ENCODE results near the gene OCIAD2. TPM values are rescaled to one million over a fixed set of nuclear protein-coding genes. Genes with fewer than 3 reads are reported as not detected.

Gene OCIAD2
- total and polyA plus RNA-seq, 2 of the 8 experiments (the other 6 are each of a cell fraction or from before 2014, with no cell fraction given), result 105 to 122 TPM

- Histone ChIP-seq H3K27me3 (replicated peaks in 1 of 4; ENCODE audit: control insufficient read depth in 3 of 4, extremely low read depth in 1 of 4, insufficient read depth in 3 of 4, low read length in 3 of 4) (no peaks in the 10 kb centered on the region), H3K36me3 (ENCODE audit: control insufficient read depth in 2 of 4, insufficient read depth in 4 of 4, low read length in 3 of 4) (peaks cover 0 to 5% (median under 1%) of the 10 kb centered on the region in 4 experiments; a peak in 5 of 8 replicates), H2BK12ac (ENCODE audit: low read depth, low read length) (no peak overlapping the region), H2AFZ (ENCODE audit: low read length) (0 out of 2 replicates have a peak overlapping the region, but pooled peaks have one; percentile 16), H3K23ac (ENCODE audit: insufficient read length) (no peak overlapping the region), H2AK5ac (ENCODE audit: low read depth, low read length) (no peak overlapping the region), H2BK120ac (replicated peaks; ENCODE audit: low read depth, low read length) (no peak overlapping the region), H3K4me2 (ENCODE audit: insufficient read depth in 1 of 2, low read depth in 2 of 2, low read length in 2 of 2) (no peak overlapping the region; a peak in 1 of 4 replicates), H3K4ac (replicated peaks; ENCODE audit: insufficient read length, low read depth, low read length) (no peak overlapping the region), H3K4me1 (replicated peaks in 1 of 4; ENCODE audit: control insufficient read depth in 3 of 4, insufficient read depth in 4 of 4, low read length in 3 of 4) (peaks cover 0 to 9% (median 4%) of the 10 kb centered on the region in 4 experiments; a peak in 6 of 7 replicates), H4K5ac (ENCODE audit: insufficient read length, low read depth, low read length) (no peak overlapping the region), H3K4me3 (ENCODE audit: extremely low read depth in 1 of 4, insufficient read depth in 2 of 4, low read depth in 3 of 4, low read length in 4 of 4) (no peak overlapping the region), H2BK15ac (ENCODE audit: low read length) (no peak overlapping the region), H3K9ac (replicated peaks in 1 of 4; ENCODE audit: extremely low read depth in 1 of 4, low read depth in 3 of 4, low read length in 3 of 4) (no peak overlapping the region), H2BK5ac (ENCODE audit: low read depth, low read length) (no peak overlapping the region), H3K56ac (replicated peaks; ENCODE audit: insufficient read length, low read depth, low read length) (no peak overlapping the region), H3K27ac (ENCODE audit: low read depth, low read length) (no peak overlapping the region), H3K79me1 (ENCODE audit: low read depth, low read length) (no peaks in the 10 kb centered on the region), H3K18ac (ENCODE audit: extremely low read depth, low read length) (no peak overlapping the region), H3K9me3 (ENCODE audit: insufficient read depth in 2 of 2, low read depth in 1 of 2, low read length in 1 of 2) (no peaks in the 10 kb centered on the region), H3K79me2 (ENCODE audit: control insufficient read depth in 1 of 2, insufficient read depth in 2 of 2, low read length in 2 of 2) (no peaks in the 10 kb centered on the region; a peak in 1 of 4 replicates), H4K91ac (replicated peaks; ENCODE audit: insufficient read length, low read length) (no peak overlapping the region), H3K23me2 (ENCODE audit: low read depth, low read length) (peaks cover 8% of the 10 kb centered on the region), H4K20me1 (replicated peaks in 1 of 2; ENCODE audit: control insufficient read depth in 1 of 2, insufficient read depth in 2 of 2, low read length in 2 of 2) (peaks cover 0 to 1% of the 10 kb centered on the region in 2 experiments), H2BK20ac (ENCODE audit: low read length) (peak overlapping the region; percentile 52; the same call in 1 of the 2 replicates), H3K14ac (ENCODE audit: insufficient read length) (no peak overlapping the region), H4K8ac (ENCODE audit: extremely low read depth, insufficient read depth, low read length) (no peak overlapping the region)
- TF ChIP-seq CBX8 (IDR thresholded peaks at IDR 0.05; ENCODE audit: borderline replicate concordance, low read depth, low read length), result no peak
- FAIRE-seq (no peak), DNase-seq (ENCODE audit: low read depth in 1 of 2, low spot score in 2 of 2) (no peak)
- 90% methylated on average over 7 of the region's 7 CpGs; no CpG with 5 or more reads in 1 of the 2 experiments for WGBS, 2 experiments (ENCODE audit: extremely low coverage in 1 of 2, insufficient coverage in 1 of 2, insufficient read length in 1 of 2, insufficient replicate concordance in 2 of 2, low coverage in 1 of 2, low lambda C conversion rate in 2 of 2, missing lambda C conversion rate in 1 of 2)
- CTCF ChIA-PET (ENCODE audit: partially characterized antibody), result interaction anchor here (1.3 to 1.6 kb wide), 2 partner anchors 36 to 54 kb away, joined by 3 to 9 read pairs; no protein-coding TSS in a partner anchor
- POLR2A ChIA-PET (ENCODE audit: partially characterized antibody), result no interaction called here
These were observed 1.3 kb upstream of the OCIAD2 start for GRCh38 chr4:48907706-48908477.
